NCI-H1048 (cell line): Measurements from ENCODE around the gene SNX19.

Experiments
- DNase-seq: peaks from one replicate; lab custom pipeline; 2025; lab: John Stamatoyannopoulos, UW

Gene SNX19

GRCh38 chr11:130907229-130907628 lies 9.1 kb downstream of the SNX19 start:
- no peak for DNase-seq

- DNase-seq = no peak
Measured at GRCh38 chr11:130906616-130907015, 9.7 kb downstream of the SNX19 start.

GRCh38 chr11:130905512-130905911 lies 10.8 kb downstream of the SNX19 start:
- no peak for DNase-seq

GRCh38 chr11:130904380-130904779 lies 11.9 kb downstream of the SNX19 start:
- DNase-seq = no peak

GRCh38 chr11:130902380-130902779 lies 13.9 kb downstream of the SNX19 start:
- no peak for DNase-seq

GRCh38 chr11:130899106-130899505 lies 17.2 kb downstream of the SNX19 start:
- DNase-seq = no peak

- no peak for DNase-seq
Measured at GRCh38 chr11:130897262-130898182, 18.8 kb downstream of the SNX19 start.

GRCh38 chr11:130894322-130895025 lies 21.8 kb downstream of the SNX19 start:
- DNase-seq = no peak

GRCh38 chr11:130892861-130893260 lies 23.4 kb downstream of the SNX19 start:
- no peak for DNase-seq

- no peak for DNase-seq
Measured at GRCh38 chr11:130891326-130891725, 25.0 kb downstream of the SNX19 start.

- DNase-seq = no peak
Measured at GRCh38 chr11:130890039-130890745, 26.1 kb downstream of the SNX19 start.

GRCh38 chr11:130888790-130889189 lies 27.5 kb downstream of the SNX19 start:
- no peak for DNase-seq

- no peak for DNase-seq
Measured at GRCh38 chr11:130886704-130887103, 29.6 kb downstream of the SNX19 start.

GRCh38 chr11:130882138-130882551 lies 34.1 kb downstream of the SNX19 start:
- no peak for DNase-seq

GRCh38 chr11:130881475-130882137 lies 34.7 kb downstream of the SNX19 start:
- DNase-seq = no peak

- no peak for DNase-seq
Measured at GRCh38 chr11:130879836-130880235, 36.4 kb downstream of the SNX19 start.

- DNase-seq = no peak
Measured at GRCh38 chr11:130876931-130877915, 39.1 kb downstream of the SNX19 start.

GRCh38 chr11:130876100-130876499 lies 40.2 kb downstream of the SNX19 start:
- DNase-seq = no peak

GRCh38 chr11:130874955-130875531 lies 41.2 kb downstream of the SNX19 start:
- no peak for DNase-seq

- no peak for DNase-seq
Measured at GRCh38 chr11:130874396-130874795, 41.9 kb downstream of the SNX19 start.
